ENCODE data around the gene OR2T1. TPM values are rescaled to one million over a fixed set of nuclear protein-coding genes. Genes with fewer than 3 reads are reported as not detected.
A peak's percentile ranks its signal among the peaks of the same experiment; 100 is the strongest.

Gene OR2T1
- total RNA-seq, 1 donor from 2014 or later: not detected

DNA sequence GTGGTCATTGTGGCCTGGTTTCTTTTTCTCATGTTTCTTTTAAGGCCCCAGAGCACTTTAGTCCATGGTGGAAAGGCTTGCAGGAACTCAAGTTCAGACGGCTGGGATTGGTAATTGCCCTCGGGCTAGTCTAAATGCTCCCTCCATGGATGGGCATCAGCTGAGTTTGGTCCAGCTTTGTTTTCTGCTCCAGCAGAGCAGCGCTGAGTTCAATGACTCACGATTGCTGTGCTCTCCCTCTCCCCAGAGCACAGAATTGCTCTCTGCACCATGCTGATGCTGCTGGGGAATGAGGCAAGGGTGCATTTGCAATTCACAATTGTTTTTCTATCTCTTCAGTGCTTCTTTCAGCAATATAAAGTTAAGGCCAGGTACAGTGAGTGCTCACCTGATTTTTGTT, 29.1 kb upstream of the OR2T1 start:
- Mint-ChIP-seq H3K4me3 (ENCODE audit: unreplicated experiment) (peak overlapping the region; percentile 32), H3K36me3 (ENCODE audit: low read depth, unreplicated experiment) (peaks cover 6% of the 10 kb centered on the region), H3K27ac (ENCODE audit: unreplicated experiment) (no peak overlapping the region), H3K27me3 (ENCODE audit: unreplicated experiment) (peaks cover 3% of the 10 kb centered on the region), H3K4me1 (ENCODE audit: unreplicated experiment) (no peaks in the 10 kb centered on the region), H3K9me3 (ENCODE audit: unreplicated experiment) (peaks cover 32% of the 10 kb centered on the region)
- no peak for DNase-seq (ENCODE audit: low spot score)
- TF ChIP-seq, protein P1, sequence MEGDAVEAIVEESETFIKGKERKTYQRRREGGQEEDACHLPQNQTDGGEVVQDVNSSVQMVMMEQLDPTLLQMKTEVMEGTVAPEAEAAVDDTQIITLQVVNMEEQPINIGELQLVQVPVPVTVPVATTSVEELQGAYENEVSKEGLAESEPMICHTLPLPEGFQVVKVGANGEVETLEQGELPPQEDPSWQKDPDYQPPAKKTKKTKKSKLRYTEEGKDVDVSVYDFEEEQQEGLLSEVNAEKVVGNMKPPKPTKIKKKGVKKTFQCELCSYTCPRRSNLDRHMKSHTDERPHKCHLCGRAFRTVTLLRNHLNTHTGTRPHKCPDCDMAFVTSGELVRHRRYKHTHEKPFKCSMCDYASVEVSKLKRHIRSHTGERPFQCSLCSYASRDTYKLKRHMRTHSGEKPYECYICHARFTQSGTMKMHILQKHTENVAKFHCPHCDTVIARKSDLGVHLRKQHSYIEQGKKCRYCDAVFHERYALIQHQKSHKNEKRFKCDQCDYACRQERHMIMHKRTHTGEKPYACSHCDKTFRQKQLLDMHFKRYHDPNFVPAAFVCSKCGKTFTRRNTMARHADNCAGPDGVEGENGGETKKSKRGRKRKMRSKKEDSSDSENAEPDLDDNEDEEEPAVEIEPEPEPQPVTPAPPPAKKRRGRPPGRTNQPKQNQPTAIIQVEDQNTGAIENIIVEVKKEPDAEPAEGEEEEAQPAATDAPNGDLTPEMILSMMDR (IDR thresholded peaks at IDR 0.05; ENCODE audit: unreplicated experiment): no peak

DNA sequence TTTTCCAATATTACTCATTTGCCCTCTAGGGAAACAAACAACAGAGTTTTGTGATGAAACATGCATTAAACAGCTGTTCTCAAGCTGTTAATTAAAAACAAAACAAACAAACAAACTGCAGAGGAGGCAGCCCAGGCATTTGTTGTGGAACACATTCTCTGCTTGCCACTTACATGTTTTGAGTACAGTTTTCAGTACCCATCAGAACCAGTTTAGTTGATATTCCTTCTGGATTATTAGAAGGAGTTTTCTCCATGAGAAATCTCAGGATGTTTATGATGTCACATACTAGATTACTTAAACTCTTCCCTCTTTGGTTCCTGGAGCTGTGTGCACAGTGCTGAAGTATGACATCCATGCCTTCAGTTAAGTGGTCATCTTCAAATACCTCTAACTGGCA, 27.4 kb upstream of the OR2T1 start, which contains the start of gene OR2T6:
TSS of gene OR2T6 (plus strand) at position 301 of the 400 bp plus-strand sequence. CDS start 11,863 bp downstream, outside the sequence.
- H3K36me3 Mint-ChIP-seq (ENCODE audit: low read depth, unreplicated experiment): peaks cover 6% of the 10 kb centered on the region
- H3K27me3 Mint-ChIP-seq (ENCODE audit: unreplicated experiment): peaks cover 5% of the 10 kb centered on the region
- H3K27ac Mint-ChIP-seq (ENCODE audit: unreplicated experiment): no peak within 1 kb of the TSS
- TF ChIP-seq, protein P1 (IDR thresholded peaks at IDR 0.05; ENCODE audit: unreplicated experiment): no peak
- H3K9me3 Mint-ChIP-seq (ENCODE audit: unreplicated experiment): peaks cover 30% of the 10 kb centered on the region
- H3K4me3 Mint-ChIP-seq (ENCODE audit: unreplicated experiment): no peak within 1 kb of the TSS
- DNase-seq (ENCODE audit: low spot score): no peak
- H3K4me1 Mint-ChIP-seq (ENCODE audit: unreplicated experiment): no peaks in the 10 kb centered on the region

- TF ChIP-seq, protein P1 (IDR thresholded peaks at IDR 0.05; ENCODE audit: unreplicated experiment): no peak
- H3K9me3 Mint-ChIP-seq (ENCODE audit: unreplicated experiment): peaks cover 19% of the 10 kb centered on the region
- DNase-seq (ENCODE audit: low spot score): no peak
- H3K27ac Mint-ChIP-seq (ENCODE audit: unreplicated experiment): no peak overlapping the region
- no peak overlapping the region for H3K4me3 Mint-ChIP-seq (ENCODE audit: unreplicated experiment)
- no peaks in the 10 kb centered on the region for H3K4me1 Mint-ChIP-seq (ENCODE audit: unreplicated experiment)
- H3K36me3 Mint-ChIP-seq (ENCODE audit: low read depth, unreplicated experiment): peaks cover 6% of the 10 kb centered on the region
- H3K27me3 Mint-ChIP-seq (ENCODE audit: unreplicated experiment): peaks cover 5% of the 10 kb centered on the region
Observed at GRCh38 chr1:248376916-248377315, 25.9 kb upstream of the OR2T1 start.

- no peaks in the 10 kb centered on the region for H3K4me1 Mint-ChIP-seq (ENCODE audit: unreplicated experiment)
Observed at GRCh38 chr1:248380854-248381253, 22.0 kb upstream of the OR2T1 start.

DNA sequence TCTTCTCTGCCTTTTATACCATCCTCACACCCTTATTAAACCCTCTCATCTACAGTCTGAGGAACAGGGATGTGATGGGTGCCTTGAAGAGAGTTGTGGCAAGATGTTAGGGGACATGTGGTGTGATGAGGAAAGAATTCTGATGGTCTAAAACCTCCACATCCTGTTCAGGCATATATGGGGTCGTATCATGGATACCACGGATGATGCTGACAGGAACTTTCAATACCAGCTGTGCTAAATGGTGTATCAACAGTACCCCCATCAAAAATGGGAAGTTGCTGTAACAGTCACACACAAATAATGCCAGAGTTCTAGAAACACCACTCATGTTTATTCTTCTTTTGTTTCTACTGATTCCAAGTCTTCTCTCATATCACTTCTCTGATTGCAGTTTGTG, 14.4 kb upstream of the OR2T1 start:
- no peak overlapping the region for H3K4me3 Mint-ChIP-seq (ENCODE audit: unreplicated experiment)
- DNase-seq (ENCODE audit: low spot score): no peak
- no peak overlapping the region for H3K27ac Mint-ChIP-seq (ENCODE audit: unreplicated experiment)
- no peaks in the 10 kb centered on the region for H3K4me1 Mint-ChIP-seq (ENCODE audit: unreplicated experiment)
- peaks cover 23% of the 10 kb centered on the region for H3K9me3 Mint-ChIP-seq (ENCODE audit: unreplicated experiment)
- TF ChIP-seq, protein P1 (IDR thresholded peaks at IDR 0.05; ENCODE audit: unreplicated experiment): no peak
- H3K27me3 Mint-ChIP-seq (ENCODE audit: unreplicated experiment): peaks cover 4% of the 10 kb centered on the region
- no peaks in the 10 kb centered on the region for H3K36me3 Mint-ChIP-seq (ENCODE audit: low read depth, unreplicated experiment)

More at GRCh38 chr1:248380854-248381253, 22.0 kb upstream of the OR2T1 start:
- Mint-ChIP-seq H3K27ac (ENCODE audit: unreplicated experiment) (no peak overlapping the region), H3K4me3 (ENCODE audit: unreplicated experiment) (no peak overlapping the region), H3K36me3 (ENCODE audit: low read depth, unreplicated experiment) (no peaks in the 10 kb centered on the region), H3K27me3 (ENCODE audit: unreplicated experiment) (peaks cover 6% of the 10 kb centered on the region), H3K9me3 (ENCODE audit: unreplicated experiment) (peaks cover 5% of the 10 kb centered on the region)
- TF ChIP-seq, protein P1 (IDR thresholded peaks at IDR 0.05; ENCODE audit: unreplicated experiment): no peak
- DNase-seq (ENCODE audit: low spot score): no peak
